HUES48 (cell line): Measurements from ENCODE around the gene KCP.

Experiments used
- H3K27ac ChIP-seq: one replicate; pipeline ENCODE4 v1.7.0; 2013; ENCODE audit warnings: low read depth, low read length, inconsistent platforms
- H3K27me3 ChIP-seq: 2 replicates; pipeline ENCODE4 v1.6.1; 2013; ENCODE audit warnings: mild to moderate bottlenecking, low read length; ENCODE audit not compliant: control insufficient read depth, insufficient read depth
- H3K36me3 ChIP-seq: 2 replicates; pipeline ENCODE4 v1.6.1; 2013; ENCODE audit warnings: low read length; ENCODE audit not compliant: control insufficient read depth, insufficient read depth
- H3K4me1 ChIP-seq: 2 replicates; pipeline ENCODE4 v1.6.1; 2013; ENCODE audit warnings: mild to moderate bottlenecking, low read length; ENCODE audit not compliant: control insufficient read depth, insufficient read depth
- H3K4me3 ChIP-seq: 2 replicates; pipeline ENCODE4 v1.5.1; 2013; ENCODE audit warnings: mild to moderate bottlenecking, low read depth, low read length
- H3K9ac ChIP-seq: 2 replicates; pipeline ENCODE4 v1.6.1; 2013; ENCODE audit warnings: mild to moderate bottlenecking, low read depth, low read length, moderate library complexity
- H3K9me3 ChIP-seq: 2 replicates; pipeline ENCODE4 v1.6.1; 2013; ENCODE audit warnings: low read length; ENCODE audit not compliant: control insufficient read depth, insufficient read depth

KCP gene

GRCh38 chr7:128937647-128938543 lies 27.4 kb upstream of the KCP start, which contains the start of gene IRF5:
TSS of gene IRF5 (plus strand) at chr7:128937927. CDS start at chr7:128942082, 4,155 bp downstream.
- Histone ChIP-seq H3K27ac (no peak within 1 kb of the TSS), H3K36me3 (no peaks in the 10 kb centered on the region), H3K9ac (no peak within 1 kb of the TSS), H3K4me1 (no peaks in the 10 kb centered on the region), H3K9me3 (no peaks in the 10 kb centered on the region), H3K27me3 (peaks cover 72% of the 10 kb centered on the region), H3K4me3 (peak within 1 kb of the TSS; percentile 62)

- Histone ChIP-seq H3K27ac (no peak overlapping the region), H3K4me1 (no peaks in the 10 kb centered on the region), H3K27me3 (peaks cover 74% of the 10 kb centered on the region), H3K36me3 (no peaks in the 10 kb centered on the region), H3K9me3 (no peaks in the 10 kb centered on the region), H3K9ac (no peak overlapping the region), H3K4me3 (peak overlapping the region; percentile 62; the same call in 1 of the 2 replicates)
Observed at GRCh38 chr7:128937271-128937646, 26.8 kb upstream of the KCP start.

DNA sequence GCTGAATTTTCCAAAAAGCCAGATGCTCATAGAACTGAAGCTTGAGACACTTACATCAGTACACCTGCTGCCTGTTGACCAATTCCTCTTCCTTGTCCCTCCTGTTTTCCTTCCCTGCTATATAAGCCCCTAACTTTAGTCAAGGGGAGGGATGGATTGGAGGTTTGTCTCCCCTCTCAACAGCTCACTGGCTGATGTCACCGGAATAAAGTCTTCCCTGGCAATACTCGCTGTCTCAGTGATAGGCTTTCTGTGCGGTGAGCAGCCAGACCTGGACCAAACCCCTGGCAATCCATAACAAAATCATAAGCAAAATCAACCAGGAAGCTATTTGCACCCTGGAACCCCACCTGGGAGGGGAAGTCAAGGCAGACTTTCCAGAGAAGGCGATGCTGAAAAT lies 26.3 kb upstream of the KCP start:
- Histone ChIP-seq H3K9me3 (no peaks in the 10 kb centered on the region), H3K4me3 (no peak overlapping the region), H3K9ac (no peak overlapping the region), H3K36me3 (no peaks in the 10 kb centered on the region), H3K4me1 (no peaks in the 10 kb centered on the region), H3K27ac (no peak overlapping the region), H3K27me3 (peaks cover 74% of the 10 kb centered on the region)

- Histone ChIP-seq H3K9ac (no peak overlapping the region), H3K4me3 (no peak overlapping the region), H3K4me1 (no peaks in the 10 kb centered on the region), H3K9me3 (no peaks in the 10 kb centered on the region), H3K27ac (no peak overlapping the region), H3K36me3 (no peaks in the 10 kb centered on the region), H3K27me3 (peaks cover 66% of the 10 kb centered on the region)
Observed at GRCh38 chr7:128935342-128935730, 24.8 kb upstream of the KCP start.

DNA sequence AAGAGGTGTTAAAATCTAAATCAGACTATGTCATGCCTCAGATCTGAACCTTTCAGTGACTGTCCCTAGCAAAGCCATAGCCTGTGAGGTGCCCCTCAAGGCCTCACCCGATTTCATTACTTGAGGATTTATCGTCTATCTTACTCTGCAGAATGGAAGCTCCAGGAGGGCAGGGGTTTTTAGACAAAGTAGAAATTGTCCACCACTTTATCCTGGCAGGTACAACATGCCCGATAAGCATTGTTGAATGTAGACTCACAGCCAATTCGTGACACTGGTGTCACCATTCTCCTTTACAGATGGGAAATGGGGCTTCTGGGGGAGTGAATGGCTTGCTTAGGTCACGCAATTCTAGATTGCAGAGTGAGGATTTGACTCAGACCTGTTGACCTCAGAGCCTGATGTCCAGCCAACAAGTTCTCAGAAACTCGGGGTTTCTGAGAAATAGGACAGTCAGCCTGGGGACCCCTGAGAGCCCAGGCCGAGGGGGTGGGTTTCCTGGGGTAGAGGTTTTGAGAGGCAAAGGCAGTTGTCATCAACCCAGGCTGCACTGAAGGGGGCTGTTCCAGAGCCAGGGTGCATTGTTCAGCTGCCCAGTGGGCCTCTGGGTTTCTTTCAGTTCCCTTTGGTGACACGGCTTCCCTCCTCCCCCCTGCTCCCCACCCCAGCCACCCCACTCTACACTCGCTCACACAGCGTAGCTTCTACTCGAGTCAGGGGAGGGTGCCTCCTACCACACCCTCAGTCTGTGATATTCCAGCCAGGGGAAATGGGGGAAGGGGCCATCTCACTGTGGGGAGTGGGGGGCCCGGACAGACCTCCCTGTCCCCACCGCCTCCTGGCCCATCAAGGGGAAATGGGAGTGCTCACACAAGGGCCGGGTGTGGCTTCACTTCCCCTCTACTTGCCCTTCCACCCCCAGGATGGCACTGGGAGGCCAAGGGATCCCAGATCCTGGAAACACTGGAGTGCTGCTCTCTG lies 24.1 kb upstream of the KCP start:
- no peak overlapping the region for H3K27ac ChIP-seq
- no peak overlapping the region for H3K4me3 ChIP-seq
- H3K9me3 ChIP-seq: no peaks in the 10 kb centered on the region
- H3K9ac ChIP-seq: no peak overlapping the region
- no peaks in the 10 kb centered on the region for H3K36me3 ChIP-seq
- H3K4me1 ChIP-seq: no peaks in the 10 kb centered on the region
- H3K27me3 ChIP-seq: peaks cover 60% of the 10 kb centered on the region

DNA sequence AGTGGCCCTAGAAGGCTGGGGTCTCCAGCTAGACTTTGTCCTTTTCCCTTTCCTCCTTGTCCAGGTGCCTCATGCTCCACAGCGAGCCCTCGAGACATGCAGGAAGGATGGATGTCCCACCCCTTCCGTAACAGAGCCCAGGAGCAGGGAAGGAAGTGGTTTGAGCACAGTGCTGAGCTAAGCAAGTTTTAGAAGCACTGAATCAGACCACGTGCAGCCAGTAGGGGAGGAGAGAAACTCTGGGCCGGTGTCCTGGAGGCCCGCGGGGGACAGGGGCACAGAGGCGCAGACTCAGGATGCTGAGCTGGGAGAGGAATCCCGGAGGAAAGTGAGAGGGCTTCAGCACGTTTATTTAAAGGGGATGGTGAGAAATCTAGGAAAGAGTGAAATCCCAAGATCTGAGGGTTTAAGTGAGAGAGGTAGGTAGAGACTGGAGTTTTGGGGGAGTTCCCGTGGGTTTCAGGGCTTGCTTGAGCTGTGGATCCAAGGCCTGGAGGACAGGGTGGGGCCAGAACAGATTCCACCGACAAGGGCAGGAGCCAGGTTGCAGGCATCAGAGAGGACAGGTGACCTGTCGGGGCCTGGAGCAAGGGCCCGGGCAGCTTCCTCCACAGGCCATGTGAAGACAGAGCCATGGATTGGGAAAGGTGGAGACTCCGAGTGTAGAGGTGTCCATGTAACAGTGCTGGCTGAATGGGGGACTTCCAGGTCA lies 22.8 kb upstream of the KCP start:
- H3K9me3 ChIP-seq: no peaks in the 10 kb centered on the region
- no peaks in the 10 kb centered on the region for H3K4me1 ChIP-seq
- H3K36me3 ChIP-seq: no peaks in the 10 kb centered on the region
- peaks cover 47% of the 10 kb centered on the region for H3K27me3 ChIP-seq
- no peak overlapping the region for H3K27ac ChIP-seq
- H3K9ac ChIP-seq: no peak overlapping the region
- no peak overlapping the region for H3K4me3 ChIP-seq

DNA sequence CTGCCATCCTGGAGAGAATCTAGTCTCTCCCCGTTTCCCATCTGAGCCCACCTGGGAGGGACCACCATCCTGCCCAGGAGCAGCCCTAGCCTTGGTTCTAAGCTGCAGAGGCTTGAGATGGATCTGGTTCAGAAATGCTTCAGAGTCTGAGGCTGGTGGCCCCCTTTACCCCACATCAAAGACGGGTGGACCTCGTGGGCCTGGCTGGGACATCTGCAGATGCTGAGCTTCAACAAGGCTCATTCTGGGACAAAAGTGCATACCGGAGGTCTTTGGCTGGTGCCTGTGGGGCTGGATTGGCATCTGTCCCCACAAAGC lies 22.3 kb upstream of the KCP start:
- Histone ChIP-seq H3K9me3 (no peaks in the 10 kb centered on the region), H3K36me3 (no peaks in the 10 kb centered on the region), H3K4me1 (no peaks in the 10 kb centered on the region), H3K27ac (no peak overlapping the region), H3K4me3 (no peak overlapping the region), H3K27me3 (peaks cover 42% of the 10 kb centered on the region), H3K9ac (no peak overlapping the region)

GRCh38 chr7:128931965-128932861 lies 21.7 kb upstream of the KCP start:
- Histone ChIP-seq H3K9ac (no peak overlapping the region), H3K36me3 (no peaks in the 10 kb centered on the region), H3K4me3 (no peak overlapping the region), H3K27me3 (peaks cover 36% of the 10 kb centered on the region), H3K4me1 (no peaks in the 10 kb centered on the region), H3K9me3 (no peaks in the 10 kb centered on the region), H3K27ac (no peak overlapping the region)

DNA sequence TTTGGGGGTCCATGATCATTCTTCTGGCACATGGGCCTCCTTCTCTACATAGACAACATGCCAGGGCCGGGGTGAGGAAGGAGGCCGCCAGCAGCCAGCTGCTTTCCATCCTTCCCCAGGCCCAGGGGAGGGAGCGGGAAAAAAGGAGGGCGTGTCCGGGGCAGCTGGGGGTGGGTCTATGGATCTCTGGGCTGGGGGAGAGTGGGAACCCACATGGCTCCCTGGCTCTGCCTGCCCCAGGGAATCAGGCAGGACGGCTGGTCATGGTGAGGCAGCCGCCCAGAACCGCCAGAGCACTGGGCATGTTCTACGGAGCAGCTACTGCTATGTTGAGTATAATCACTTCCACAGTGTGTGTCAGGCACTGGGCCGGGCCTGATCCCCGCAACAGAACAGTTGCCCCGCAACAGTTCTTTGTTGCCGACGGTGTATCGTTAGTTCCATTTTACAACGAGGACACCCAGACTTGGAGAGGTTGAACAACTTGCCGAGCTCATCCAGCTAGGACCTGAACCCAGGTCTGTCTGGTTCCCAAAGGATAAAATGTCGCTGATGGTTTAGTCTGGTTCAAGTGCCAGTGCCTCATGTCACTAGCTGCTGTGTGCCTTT lies 20.8 kb upstream of the KCP start:
- H3K9me3 ChIP-seq: no peaks in the 10 kb centered on the region
- no peak overlapping the region for H3K4me3 ChIP-seq
- H3K36me3 ChIP-seq: no peaks in the 10 kb centered on the region
- no peak overlapping the region for H3K27ac ChIP-seq
- H3K9ac ChIP-seq: no peak overlapping the region
- H3K27me3 ChIP-seq: peaks cover 26% of the 10 kb centered on the region
- no peaks in the 10 kb centered on the region for H3K4me1 ChIP-seq
